H1 (cell line): Measurements from ENCODE around the gene PRG3.

Experiments
- E2F6 ChIP-seq: IDR thresholded peaks from 2 replicates; pipeline ENCODE4 v1.6.1; 2012; ENCODE audit warnings: inconsistent platforms
- EP300 ChIP-seq, 2 experiments: IDR thresholded peaks; 1 replicate in 1 of 2; 2 replicates in 1 of 2; pipeline ENCODE4 v1.6.1; 2011 to 2012; ENCODE audit warnings: low read depth in 2 of 2, low read length in 2 of 2, mild to moderate bottlenecking in 2 of 2, borderline replicate concordance in 1 of 2, inconsistent platforms in 1 of 2, moderate library complexity in 1 of 2

- TF ChIP-seq E2F6 (no peak), EP300 (IDR thresholded peaks at IDR 0.05; ENCODE audit: borderline replicate concordance in 1 of 2, low read depth in 2 of 2, low read length in 2 of 2) (no peak)
Measured at GRCh38 chr11:57339328-57339727, 41.6 kb downstream of the PRG3 start.
